Measurements from ENCODE around the gene FOXD4L6.
"Not testable (repeated sequence)": the region's sequence is repeated elsewhere in the genome, so short reads cannot be mapped to it uniquely, and the experiment has no call there.

DNA sequence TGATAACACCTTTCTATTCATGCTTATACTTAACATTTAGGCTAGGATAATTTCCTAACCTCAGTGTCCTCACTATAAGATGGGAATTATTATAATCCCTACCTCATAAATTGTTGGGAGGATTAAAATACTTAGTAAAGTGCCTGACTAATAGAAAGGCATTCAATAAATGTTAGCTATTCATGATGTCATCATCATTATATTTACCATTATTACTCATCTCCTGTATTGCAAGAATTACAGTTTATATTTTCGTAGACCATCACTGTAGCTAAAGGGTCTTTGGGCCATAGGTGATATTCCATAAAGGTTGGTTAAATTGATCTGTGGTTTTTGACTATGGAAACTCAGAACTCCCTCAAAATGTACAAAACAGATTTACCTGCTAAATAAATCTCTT, 50.9 kb downstream of the FOXD4L6 start:
- TF ChIP-seq CTCF (IDR thresholded peaks at IDR 0.05; ENCODE audit: low read depth, low read length, missing input control); RAD21 (IDR thresholded peaks at IDR 0.05); RXRA (IDR thresholded peaks at IDR 0.05): not testable (repeated sequence)

All from liver (tissue), 3 donors.